DMS79 (cell line): ENCODE measurements around the gene TBC1D10A.
"Not testable (repeated sequence)": the region's sequence is repeated elsewhere in the genome, so short reads cannot be mapped to it uniquely, and the experiment has no call there.

Experiments
- DNase-seq: peaks from one replicate; lab custom pipeline; 2025; lab: John Stamatoyannopoulos, UW

The TBC1D10A gene

GRCh38 chr22:30347255-30347892 lies 20.6 kb upstream of the TBC1D10A start:
- DNase-seq = no peak

GRCh38 chr22:30344447-30345200 lies 17.9 kb upstream of the TBC1D10A start:
- no peak for DNase-seq

- no peak for DNase-seq
Observed at GRCh38 chr22:30340911-30341685, 14.4 kb upstream of the TBC1D10A start.

DNA sequence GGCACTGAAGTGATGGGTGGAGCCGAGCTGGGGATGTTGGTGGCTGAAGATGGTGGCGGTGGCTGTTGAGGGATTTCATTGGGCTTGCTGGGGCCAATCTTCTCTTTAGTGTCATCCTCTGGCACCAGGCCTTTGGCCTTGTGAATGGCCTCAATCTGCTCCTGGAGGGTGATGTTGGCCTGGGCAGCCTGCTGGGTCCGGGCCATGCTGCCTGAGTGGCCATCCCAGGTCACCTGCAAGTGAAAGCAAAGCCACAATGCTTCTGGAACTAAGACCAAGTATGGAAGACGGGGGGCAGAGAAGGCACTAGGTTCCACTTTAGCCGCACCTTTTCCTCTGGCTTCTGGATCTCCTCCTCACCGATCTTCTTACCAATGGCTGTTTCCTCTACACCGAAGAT lies 12.1 kb upstream of the TBC1D10A start:
- DNase-seq = no peak

GRCh38 chr22:30338341-30338740 lies 11.6 kb upstream of the TBC1D10A start:
- not testable (repeated sequence) for DNase-seq

GRCh38 chr22:30337461-30337778 lies 10.7 kb upstream of the TBC1D10A start:
- no peak for DNase-seq

- DNase-seq = no peak
Observed at GRCh38 chr22:30336752-30337460, 10.2 kb upstream of the TBC1D10A start.

DNA sequence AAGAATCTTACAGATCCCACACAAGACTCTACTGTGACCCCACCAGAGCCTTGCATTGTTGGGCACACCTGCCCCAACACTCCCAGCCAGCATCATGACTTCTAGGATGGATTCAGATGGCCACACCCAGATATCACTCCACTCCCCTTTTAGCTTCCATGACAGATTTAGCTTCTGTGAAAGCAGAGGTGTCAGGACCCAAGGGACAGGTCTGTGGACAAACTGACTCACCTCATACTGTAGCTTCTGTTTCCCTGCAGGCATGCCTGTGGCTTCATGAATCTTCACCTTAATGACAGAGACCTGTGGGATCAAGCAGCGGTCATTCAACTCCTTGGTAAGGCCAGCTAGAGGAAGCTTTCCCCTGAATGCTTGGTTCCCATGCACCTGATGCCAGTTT lies 8.5 kb upstream of the TBC1D10A start:
- DNase-seq = no peak

- DNase-seq = no peak
Observed at GRCh38 chr22:30334646-30335045, 7.9 kb upstream of the TBC1D10A start.

DNA sequence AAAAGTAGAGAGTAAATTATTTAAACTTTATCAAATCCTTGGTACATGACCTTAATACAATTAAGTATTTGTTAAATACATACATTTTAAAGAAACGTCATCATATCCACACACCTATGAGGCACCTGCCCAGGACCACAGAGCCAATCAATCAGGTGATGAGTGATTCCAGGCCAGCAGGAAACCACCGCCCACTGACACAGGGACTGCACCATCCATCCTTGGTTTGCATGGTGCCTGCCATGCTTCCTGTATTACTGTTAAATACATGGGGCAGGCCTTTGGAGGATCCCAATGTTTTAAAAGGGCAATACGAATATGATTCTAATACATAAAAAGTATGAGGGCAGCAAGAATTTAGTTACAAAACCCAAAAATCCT lies 7.0 kb upstream of the TBC1D10A start:
- no peak for DNase-seq

DNA sequence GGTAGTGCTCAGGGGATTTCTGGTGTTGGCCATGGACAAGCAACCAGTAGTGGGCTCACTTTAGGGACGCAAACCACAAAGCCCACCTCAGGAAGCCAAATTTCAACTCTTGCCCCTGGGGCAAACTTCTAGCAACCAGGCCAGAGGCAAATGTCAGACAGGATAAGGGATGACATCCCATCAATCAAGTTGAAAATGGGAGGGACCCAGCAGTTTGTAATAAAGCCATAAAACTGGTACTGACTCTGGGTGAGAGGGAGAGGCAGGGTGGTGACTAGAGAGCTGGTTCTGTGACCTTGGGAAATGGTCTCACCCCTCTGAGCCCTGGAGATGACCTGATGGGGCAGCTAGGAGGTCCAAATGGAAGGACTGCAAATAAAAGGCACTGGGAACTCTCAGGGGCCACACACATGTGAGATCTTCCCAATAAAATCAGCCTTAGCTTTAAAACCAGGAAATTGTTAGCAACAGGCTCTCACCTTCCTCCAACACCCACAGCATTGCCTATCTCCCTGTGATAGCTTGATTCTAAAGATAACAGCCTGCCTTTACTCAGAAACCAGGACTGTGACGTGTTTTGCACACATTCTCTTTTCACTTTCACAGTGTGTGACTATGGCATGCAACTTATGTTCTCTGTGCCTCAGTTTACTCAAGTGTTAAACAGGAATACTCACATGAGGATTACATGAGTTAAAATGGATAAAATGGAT lies 6.4 kb upstream of the TBC1D10A start:
- no peak for DNase-seq

DNA sequence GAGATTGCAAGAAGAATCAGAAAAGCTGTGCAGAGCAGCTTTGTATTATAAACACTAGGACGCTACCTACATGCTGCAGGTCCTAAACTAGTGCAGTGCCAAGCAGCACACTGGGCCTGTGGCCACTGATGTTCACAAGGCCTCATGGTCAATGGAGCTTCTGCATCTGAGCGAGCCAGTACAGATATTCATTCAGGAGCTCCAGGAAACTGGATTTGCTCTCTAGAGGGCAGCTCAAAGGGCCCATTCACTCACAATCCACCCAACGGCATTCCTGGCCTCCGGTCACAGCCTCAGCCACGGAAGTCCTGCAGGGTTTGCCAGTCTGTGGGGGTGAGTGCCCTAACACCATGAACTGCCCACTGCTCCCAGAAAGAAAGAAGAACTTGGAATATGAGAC lies 5.8 kb upstream of the TBC1D10A start:
- DNase-seq = no peak

DNA sequence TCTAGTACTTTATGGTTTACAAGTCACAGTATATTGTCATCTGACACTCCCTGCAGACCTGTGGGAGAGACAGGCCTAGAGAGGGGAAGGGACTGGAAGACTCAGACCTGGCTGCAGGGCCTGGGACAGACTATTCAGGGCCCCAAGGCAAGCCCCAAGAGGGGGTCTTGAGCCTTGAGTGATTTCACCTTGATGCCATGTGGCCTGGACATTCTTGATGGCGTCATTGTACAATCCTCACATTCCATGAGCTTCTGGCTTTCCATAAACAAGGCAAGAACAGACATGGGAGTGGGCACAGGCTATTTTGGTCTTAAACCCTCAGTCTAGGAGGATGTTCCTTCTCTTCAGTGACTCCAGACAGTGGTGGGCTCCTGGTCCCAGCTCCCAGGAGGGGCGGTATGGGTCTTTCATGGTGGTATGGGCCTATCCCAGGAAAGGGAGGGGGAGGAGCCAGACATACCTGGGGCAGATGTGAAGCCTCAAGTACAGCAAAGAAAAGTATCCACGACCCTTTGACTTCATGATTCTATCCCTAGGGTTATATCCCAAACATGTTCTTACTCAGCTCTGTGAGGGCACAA lies 1.8 kb upstream of the TBC1D10A start:
- DNase-seq = no peak

DNA sequence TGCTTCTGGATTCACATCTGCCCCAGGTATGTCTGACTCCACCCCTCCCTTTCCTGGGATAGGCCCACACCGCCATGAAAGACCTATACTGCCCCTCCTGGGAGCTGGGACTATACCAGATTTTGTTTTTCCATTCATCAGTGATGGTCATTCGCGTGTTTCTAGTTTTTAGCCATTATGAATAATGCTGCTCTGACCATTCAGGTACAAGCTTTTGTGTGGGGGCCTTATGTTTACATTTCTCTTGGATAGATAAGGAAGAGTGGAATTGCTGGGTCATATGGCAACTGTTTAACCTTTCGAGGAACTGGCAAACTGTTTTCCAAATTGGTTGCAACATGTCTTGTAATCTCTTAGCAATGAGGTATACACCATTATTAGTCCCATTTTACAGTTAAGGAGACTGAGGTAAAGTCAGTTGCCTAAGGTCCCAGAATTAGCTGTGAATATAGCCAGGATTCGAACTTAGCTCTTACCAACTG lies 1.2 kb upstream of the TBC1D10A start:
- DNase-seq = no peak

- DNase-seq = no peak
Observed at GRCh38 chr22:30326255-30326705, 461 bp downstream of the TBC1D10A start.

- no peak for DNase-seq
Observed at GRCh38 chr22:30325724-30326254, 952 bp downstream of the TBC1D10A start.

DNA sequence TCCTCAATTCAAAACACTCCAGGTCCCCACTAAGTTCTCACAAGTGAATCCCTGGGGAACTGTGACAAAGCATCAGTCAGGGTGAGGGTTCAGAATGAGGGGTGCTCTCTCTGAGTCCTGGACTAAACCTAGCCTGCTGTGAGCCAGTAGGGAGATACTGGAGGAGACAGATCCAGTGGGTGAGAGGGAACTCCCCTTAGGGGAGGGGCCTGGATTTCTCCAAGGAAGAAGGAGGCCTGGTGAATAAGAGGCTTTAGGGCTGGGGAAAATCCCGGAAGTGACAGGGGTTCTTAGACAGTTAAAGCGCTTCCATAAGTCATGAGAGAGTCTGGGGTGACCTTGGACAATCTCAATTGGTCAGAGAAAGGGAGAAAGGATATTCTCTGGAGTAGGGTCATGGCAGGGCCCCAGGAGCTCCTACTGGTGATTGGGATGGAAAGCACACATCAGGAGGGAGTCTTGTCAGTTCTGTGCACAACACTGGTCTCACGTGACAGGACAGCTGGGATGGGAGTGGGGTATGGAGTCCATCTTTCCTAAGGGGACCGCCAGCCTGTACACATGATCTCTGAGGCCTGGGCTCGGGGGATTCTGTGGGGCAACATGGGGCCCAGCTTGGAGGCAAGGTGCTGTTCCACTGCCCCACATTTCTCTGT lies 1.5 kb downstream of the TBC1D10A start:
- DNase-seq = no peak

GRCh38 chr22:30324014-30324730 lies 2.6 kb downstream of the TBC1D10A start:
- DNase-seq = no peak

- DNase-seq = no peak
Observed at GRCh38 chr22:30323246-30323645, 3.5 kb downstream of the TBC1D10A start.

- DNase-seq = no peak
Observed at GRCh38 chr22:30321461-30321860, 5.3 kb downstream of the TBC1D10A start.
